ENCODE results near the gene ERCC2.

ERCC2 gene

GRCh38 chr19:45391346-45391745, 21.0 kb upstream of the ERCC2 start:
- H3K9ac ChIP-seq (ENCODE audit: low read length) = no peak overlapping the region
- no peak overlapping the region for H3K4me3 ChIP-seq (ENCODE audit: low read length)
- H3K36me3 ChIP-seq (ENCODE audit: control insufficient read depth, insufficient read depth, low read length) = no peaks in the 10 kb centered on the region
- no peaks in the 10 kb centered on the region for H3K4me1 ChIP-seq (ENCODE audit: control insufficient read depth, insufficient read depth, low read length)
- H3K27ac ChIP-seq (ENCODE audit: low read depth, low read length) = no peak overlapping the region
- no peaks in the 10 kb centered on the region for H3K27me3 ChIP-seq (ENCODE audit: control insufficient read depth, insufficient read depth, low read length)

GRCh38 chr19:45385392-45386221, 15.2 kb upstream of the ERCC2 start:
- Histone ChIP-seq H3K36me3 (ENCODE audit: control insufficient read depth, insufficient read depth, low read length) (no peaks in the 10 kb centered on the region), H3K27me3 (ENCODE audit: control insufficient read depth, insufficient read depth, low read length) (peaks cover 16% of the 10 kb centered on the region), H3K4me1 (ENCODE audit: control insufficient read depth, insufficient read depth, low read length) (no peaks in the 10 kb centered on the region), H3K27ac (ENCODE audit: low read depth, low read length) (no peak overlapping the region), H3K9ac (ENCODE audit: low read length) (no peak overlapping the region), H3K4me3 (ENCODE audit: low read length) (no peak overlapping the region)

GRCh38 chr19:45382426-45382825, 12.1 kb upstream of the ERCC2 start:
- Histone ChIP-seq H3K4me3 (ENCODE audit: low read length) (no peak overlapping the region), H3K36me3 (ENCODE audit: control insufficient read depth, insufficient read depth, low read length) (no peaks in the 10 kb centered on the region), H3K27ac (ENCODE audit: low read depth, low read length) (no peak overlapping the region), H3K27me3 (ENCODE audit: control insufficient read depth, insufficient read depth, low read length) (peaks cover 16% of the 10 kb centered on the region), H3K9ac (ENCODE audit: low read length) (no peak overlapping the region), H3K4me1 (ENCODE audit: control insufficient read depth, insufficient read depth, low read length) (no peaks in the 10 kb centered on the region)

GRCh38 chr19:45380107-45380506, 9.7 kb upstream of the ERCC2 start:
- Histone ChIP-seq H3K36me3 (ENCODE audit: control insufficient read depth, insufficient read depth, low read length) (no peaks in the 10 kb centered on the region), H3K27me3 (ENCODE audit: control insufficient read depth, insufficient read depth, low read length) (peaks cover 3% of the 10 kb centered on the region), H3K27ac (ENCODE audit: low read depth, low read length) (no peak overlapping the region), H3K4me1 (ENCODE audit: control insufficient read depth, insufficient read depth, low read length) (no peaks in the 10 kb centered on the region), H3K9ac (ENCODE audit: low read length) (no peak overlapping the region), H3K4me3 (ENCODE audit: low read length) (no peak overlapping the region)

GRCh38 chr19:45376045-45376724, 5.8 kb upstream of the ERCC2 start:
- no peak overlapping the region for H3K27ac ChIP-seq (ENCODE audit: low read depth, low read length)
- H3K4me1 ChIP-seq (ENCODE audit: control insufficient read depth, insufficient read depth, low read length) = no peaks in the 10 kb centered on the region
- H3K4me3 ChIP-seq (ENCODE audit: low read length) = no peak overlapping the region
- H3K27me3 ChIP-seq (ENCODE audit: control insufficient read depth, insufficient read depth, low read length) = no peaks in the 10 kb centered on the region
- H3K9ac ChIP-seq (ENCODE audit: low read length) = no peak overlapping the region
- H3K36me3 ChIP-seq (ENCODE audit: control insufficient read depth, insufficient read depth, low read length) = no peaks in the 10 kb centered on the region

- Histone ChIP-seq H3K27me3 (ENCODE audit: control insufficient read depth, insufficient read depth, low read length) (no peaks in the 10 kb centered on the region), H3K36me3 (ENCODE audit: control insufficient read depth, insufficient read depth, low read length) (no peaks in the 10 kb centered on the region), H3K27ac (ENCODE audit: low read depth, low read length) (no peak overlapping the region), H3K9ac (ENCODE audit: low read length) (no peak overlapping the region), H3K4me1 (ENCODE audit: control insufficient read depth, insufficient read depth, low read length) (no peaks in the 10 kb centered on the region), H3K4me3 (ENCODE audit: low read length) (no peak overlapping the region)
Observed at GRCh38 chr19:45368737-45369340, 1.5 kb downstream of the ERCC2 start.

GRCh38 chr19:45368127-45368526, 2.2 kb downstream of the ERCC2 start:
- Histone ChIP-seq H3K27me3 (ENCODE audit: control insufficient read depth, insufficient read depth, low read length) (no peaks in the 10 kb centered on the region), H3K4me1 (ENCODE audit: control insufficient read depth, insufficient read depth, low read length) (no peaks in the 10 kb centered on the region), H3K27ac (ENCODE audit: low read depth, low read length) (no peak overlapping the region), H3K36me3 (ENCODE audit: control insufficient read depth, insufficient read depth, low read length) (no peaks in the 10 kb centered on the region), H3K4me3 (ENCODE audit: low read length) (no peak overlapping the region), H3K9ac (ENCODE audit: low read length) (no peak overlapping the region)

- no peaks in the 10 kb centered on the region for H3K4me1 ChIP-seq (ENCODE audit: control insufficient read depth, insufficient read depth, low read length)
- H3K36me3 ChIP-seq (ENCODE audit: control insufficient read depth, insufficient read depth, low read length) = peaks cover 2% of the 10 kb centered on the region
- no peak overlapping the region for H3K4me3 ChIP-seq (ENCODE audit: low read length)
- no peak overlapping the region for H3K9ac ChIP-seq (ENCODE audit: low read length)
- no peaks in the 10 kb centered on the region for H3K27me3 ChIP-seq (ENCODE audit: control insufficient read depth, insufficient read depth, low read length)
- no peak overlapping the region for H3K27ac ChIP-seq (ENCODE audit: low read depth, low read length)
Observed at GRCh38 chr19:45364696-45365095, 5.7 kb downstream of the ERCC2 start.

GRCh38 chr19:45363861-45364459, 6.4 kb downstream of the ERCC2 start:
- no peaks in the 10 kb centered on the region for H3K4me1 ChIP-seq (ENCODE audit: control insufficient read depth, insufficient read depth, low read length)
- no peaks in the 10 kb centered on the region for H3K27me3 ChIP-seq (ENCODE audit: control insufficient read depth, insufficient read depth, low read length)
- no peak overlapping the region for H3K4me3 ChIP-seq (ENCODE audit: low read length)
- no peak overlapping the region for H3K9ac ChIP-seq (ENCODE audit: low read length)
- peaks cover 2% of the 10 kb centered on the region for H3K36me3 ChIP-seq (ENCODE audit: control insufficient read depth, insufficient read depth, low read length)
- no peak overlapping the region for H3K27ac ChIP-seq (ENCODE audit: low read depth, low read length)

- peaks cover 2% of the 10 kb centered on the region for H3K36me3 ChIP-seq (ENCODE audit: control insufficient read depth, insufficient read depth, low read length)
- no peaks in the 10 kb centered on the region for H3K27me3 ChIP-seq (ENCODE audit: control insufficient read depth, insufficient read depth, low read length)
Observed at GRCh38 chr19:45362291-45362690, 8.1 kb downstream of the ERCC2 start.

GRCh38 chr19:45361608-45362007, 8.8 kb downstream of the ERCC2 start:
- peaks cover 2% of the 10 kb centered on the region for H3K36me3 ChIP-seq (ENCODE audit: control insufficient read depth, insufficient read depth, low read length)

More at GRCh38 chr19:45362291-45362690, 8.1 kb downstream of the ERCC2 start:
- Histone ChIP-seq H3K27ac (ENCODE audit: low read depth, low read length) (no peak overlapping the region), H3K4me1 (ENCODE audit: control insufficient read depth, insufficient read depth, low read length) (no peaks in the 10 kb centered on the region), H3K4me3 (ENCODE audit: low read length) (no peak overlapping the region), H3K9ac (ENCODE audit: low read length) (no peak overlapping the region)

GRCh38 chr19:45358213-45358792, 12.1 kb downstream of the ERCC2 start:
- Histone ChIP-seq H3K27me3 (ENCODE audit: control insufficient read depth, insufficient read depth, low read length) (no peaks in the 10 kb centered on the region), H3K36me3 (ENCODE audit: control insufficient read depth, insufficient read depth, low read length) (peaks cover 11% of the 10 kb centered on the region), H3K4me1 (ENCODE audit: control insufficient read depth, insufficient read depth, low read length) (no peaks in the 10 kb centered on the region), H3K4me3 (ENCODE audit: low read length) (no peak overlapping the region), H3K9ac (ENCODE audit: low read length) (no peak overlapping the region), H3K27ac (ENCODE audit: low read depth, low read length) (no peak overlapping the region)

More at GRCh38 chr19:45361608-45362007, 8.8 kb downstream of the ERCC2 start:
- no peaks in the 10 kb centered on the region for H3K27me3 ChIP-seq (ENCODE audit: control insufficient read depth, insufficient read depth, low read length)
- H3K4me3 ChIP-seq (ENCODE audit: low read length) = no peak overlapping the region
- H3K27ac ChIP-seq (ENCODE audit: low read depth, low read length) = no peak overlapping the region
- no peak overlapping the region for H3K9ac ChIP-seq (ENCODE audit: low read length)
- H3K4me1 ChIP-seq (ENCODE audit: control insufficient read depth, insufficient read depth, low read length) = no peaks in the 10 kb centered on the region
